DOHH2 (cell line): ENCODE results near the gene COX7B2.

Source experiments
- H3F3A ChIP-seq: fragments of 200-600 bp; sonication (generic), shearing (Covaris generic); 2 replicates; pipeline ENCODE4 v1.6.0; 2016; ENCODE audit warnings: antibody characterized with exemption, mild to moderate bottlenecking; ENCODE audit not compliant: control insufficient read depth, insufficient read depth
- H3K27ac ChIP-seq: fragments of 200-600 bp; sonication (generic); 2 replicates; pipeline ENCODE4 v1.5.1; 2014; ENCODE audit warnings: low read depth, mild to moderate bottlenecking, low read length, moderate library complexity
- H3K27me3 ChIP-seq: fragments of 200-600 bp; sonication (generic); 2 replicates; pipeline ENCODE4 v1.6.1; 2014; ENCODE audit warnings: mild to moderate bottlenecking, low read length, mixed read lengths; ENCODE audit not compliant: control insufficient read depth
- H3K36me3 ChIP-seq: fragments of 200-600 bp; sonication (generic); 2 replicates; pipeline ENCODE4 v1.6.1; 2014; ENCODE audit warnings: mild to moderate bottlenecking, low read length, moderate library complexity, mixed read lengths; ENCODE audit not compliant: control insufficient read depth
- H3K4me1 ChIP-seq: fragments of 200-600 bp; sonication (generic); 2 replicates; pipeline ENCODE4 v1.6.1; 2014; ENCODE audit warnings: mild to moderate bottlenecking, low read length, mixed read lengths; ENCODE audit not compliant: control insufficient read depth
- H3K4me2 ChIP-seq: fragments of 200-600 bp; sonication (generic); 2 replicates; pipeline ENCODE4 v1.6.0; 2014; ENCODE audit warnings: mild to moderate bottlenecking, low read length, moderate library complexity
- H3K4me3 ChIP-seq: fragments of 200-600 bp; sonication (generic); 2 replicates; pipeline ENCODE4 v1.5.1; 2014; ENCODE audit warnings: mild to moderate bottlenecking, low read length, mixed read lengths
- H3K79me2 ChIP-seq: fragments of 200-600 bp; sonication (generic); 2 replicates; pipeline ENCODE4 v1.6.1; 2014; ENCODE audit warnings: mild to moderate bottlenecking, low read length, mixed read lengths; ENCODE audit not compliant: control insufficient read depth
- H3K9me2 ChIP-seq: fragments of 200-600 bp; sonication (generic); replicated peaks from 2 replicates; pipeline ENCODE4 v1.6.1; 2014; ENCODE audit warnings: mild to moderate bottlenecking, low read length, mixed read lengths; ENCODE audit not compliant: control insufficient read depth
- H3K9me3 ChIP-seq: fragments of 200-600 bp; sonication (generic); 2 replicates; pipeline ENCODE4 v1.6.1; 2014; ENCODE audit warnings: antibody characterized with exemption, low read length, mixed read lengths; ENCODE audit not compliant: control insufficient read depth, insufficient read depth
- H4K20me1 ChIP-seq: fragments of 200-600 bp; sonication (generic); 2 replicates; pipeline ENCODE4 v1.6.0; 2014; ENCODE audit warnings: low read depth, mild to moderate bottlenecking, antibody characterized with exemption, low read length, moderate library complexity; ENCODE audit not compliant: control insufficient read depth, insufficient read depth
- EZH2phosphoT487 ChIP-seq: fragments of 200-600 bp; sonication (generic); IDR thresholded peaks from 2 replicates; pipeline ENCODE4 v1.6.1; 2017; ENCODE audit warnings: borderline replicate concordance, mild to moderate bottlenecking, antibody characterized with exemption, low read length, moderate library complexity, mixed read lengths
- TF ChIP-seq, protein P1 (sequence below): fragments of 200-600 bp; sonication (generic); IDR thresholded peaks from one replicate; pipeline ENCODE4 v1.5.1; 2014; ENCODE audit warnings: antibody characterized with exemption, mild to moderate bottlenecking, low read depth, low read length; ENCODE audit not compliant: poor library complexity, severe bottlenecking

Gene COX7B2

GRCh38 chr4:46781434-46782092 lies 127.5 kb downstream of the COX7B2 start:
- Histone ChIP-seq H3F3A (no peaks in the 10 kb centered on the region), H3K4me1 (no peaks in the 10 kb centered on the region), H3K4me2 (no peak overlapping the region), H4K20me1 (no peaks in the 10 kb centered on the region), H3K9me3 (no peaks in the 10 kb centered on the region; the same call in 1 of the 2 replicates), H3K4me3 (no peak overlapping the region), H3K9me2 (no peaks in the 10 kb centered on the region), H3K79me2 (no peaks in the 10 kb centered on the region), H3K36me3 (no peaks in the 10 kb centered on the region), H3K27me3 (no peaks in the 10 kb centered on the region), H3K27ac (no peak overlapping the region)
- TF ChIP-seq, protein P1, sequence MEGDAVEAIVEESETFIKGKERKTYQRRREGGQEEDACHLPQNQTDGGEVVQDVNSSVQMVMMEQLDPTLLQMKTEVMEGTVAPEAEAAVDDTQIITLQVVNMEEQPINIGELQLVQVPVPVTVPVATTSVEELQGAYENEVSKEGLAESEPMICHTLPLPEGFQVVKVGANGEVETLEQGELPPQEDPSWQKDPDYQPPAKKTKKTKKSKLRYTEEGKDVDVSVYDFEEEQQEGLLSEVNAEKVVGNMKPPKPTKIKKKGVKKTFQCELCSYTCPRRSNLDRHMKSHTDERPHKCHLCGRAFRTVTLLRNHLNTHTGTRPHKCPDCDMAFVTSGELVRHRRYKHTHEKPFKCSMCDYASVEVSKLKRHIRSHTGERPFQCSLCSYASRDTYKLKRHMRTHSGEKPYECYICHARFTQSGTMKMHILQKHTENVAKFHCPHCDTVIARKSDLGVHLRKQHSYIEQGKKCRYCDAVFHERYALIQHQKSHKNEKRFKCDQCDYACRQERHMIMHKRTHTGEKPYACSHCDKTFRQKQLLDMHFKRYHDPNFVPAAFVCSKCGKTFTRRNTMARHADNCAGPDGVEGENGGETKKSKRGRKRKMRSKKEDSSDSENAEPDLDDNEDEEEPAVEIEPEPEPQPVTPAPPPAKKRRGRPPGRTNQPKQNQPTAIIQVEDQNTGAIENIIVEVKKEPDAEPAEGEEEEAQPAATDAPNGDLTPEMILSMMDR: no peak

DNA sequence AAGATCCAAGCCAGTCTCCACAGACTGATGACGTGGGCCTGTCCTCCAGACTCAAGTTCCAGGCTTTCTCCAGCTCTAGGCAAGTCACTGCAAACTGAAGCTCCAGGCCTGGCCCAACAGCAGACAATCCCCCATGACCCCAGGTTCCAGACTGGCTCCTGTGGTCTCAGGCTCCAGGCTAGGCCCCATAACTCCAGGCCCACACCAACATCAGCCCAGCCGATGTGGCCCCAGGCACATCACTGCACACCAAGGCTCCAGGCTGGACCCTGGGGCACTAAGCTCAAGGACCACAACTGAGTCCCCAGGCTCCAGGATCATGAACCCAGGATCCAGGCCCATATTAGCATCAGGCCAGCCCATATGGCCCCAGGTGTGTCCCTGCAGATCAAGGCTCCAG lies 143.6 kb downstream of the COX7B2 start:
- Histone ChIP-seq H4K20me1 (no peaks in the 10 kb centered on the region), H3K4me2 (no peak overlapping the region), H3K4me1 (no peaks in the 10 kb centered on the region), H3K36me3 (no peaks in the 10 kb centered on the region), H3K4me3 (no peak overlapping the region), H3K9me2 (no peaks in the 10 kb centered on the region), H3K27me3 (no peaks in the 10 kb centered on the region), H3K79me2 (no peaks in the 10 kb centered on the region), H3K9me3 (no peaks in the 10 kb centered on the region), H3F3A (no peaks in the 10 kb centered on the region), H3K27ac (no peak overlapping the region)
- TF ChIP-seq, protein P1: no peak
- no peak for TF ChIP-seq EZH2phosphoT487

DNA sequence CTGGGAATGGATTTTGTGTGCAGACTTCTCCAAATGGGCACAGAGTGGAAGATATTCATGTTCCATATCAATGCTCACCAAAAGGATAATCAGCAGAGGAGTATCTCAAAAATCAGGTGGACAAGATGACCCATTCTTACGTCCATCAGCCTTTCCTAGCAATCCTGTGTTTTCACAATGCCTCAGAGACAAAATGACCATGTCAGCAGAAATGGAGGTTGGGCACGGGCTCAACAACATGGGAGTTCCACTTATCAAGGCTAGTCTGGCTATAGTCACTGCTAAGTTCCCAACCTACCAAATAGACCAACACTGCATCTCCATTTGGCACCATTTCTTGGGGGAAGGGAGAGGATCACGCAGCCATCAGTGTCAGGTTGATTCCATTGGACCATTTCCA lies 179.0 kb downstream of the COX7B2 start:
- H3K27ac ChIP-seq: no peak overlapping the region
- no peak overlapping the region for H3K4me3 ChIP-seq
- no peaks in the 10 kb centered on the region for H3K27me3 ChIP-seq
- TF ChIP-seq, protein P1: no peak
- TF ChIP-seq EZH2phosphoT487: no peak
- no peaks in the 10 kb centered on the region for H3F3A ChIP-seq
- no peaks in the 10 kb centered on the region for H3K9me3 ChIP-seq
- H4K20me1 ChIP-seq: no peaks in the 10 kb centered on the region
- H3K79me2 ChIP-seq: no peaks in the 10 kb centered on the region
- no peaks in the 10 kb centered on the region for H3K36me3 ChIP-seq
- H3K9me2 ChIP-seq: no peaks in the 10 kb centered on the region
- no peak overlapping the region for H3K4me2 ChIP-seq
- no peaks in the 10 kb centered on the region for H3K4me1 ChIP-seq
